ENCODE results near the gene ZNF76. TPM values are rescaled to one million over a fixed set of nuclear protein-coding genes. Genes with fewer than 3 reads are reported as not detected.

The ZNF76 gene
- total RNA-seq, 4 donors from 2014 or later, result 41.6 to 97.2 (median 55.5) TPM

- no peak for DNase-seq (ENCODE audit: low spot score in 2 of 2)
- 55 to 64% methylated on average over 10 of the region's 10 CpGs for WGBS, 2 donors
- Histone ChIP-seq H3K36me3 (peaks cover 0 to 78% (median 10%) of the 10 kb centered on the region in 3 donors), H3K9me3 (no peaks in the 10 kb centered on the region), H3K27ac (no peak overlapping the region), H3K4me3 (no peak overlapping the region), H3K4me1 (peaks cover 0 to 21% (median 7%) of the 10 kb centered on the region in 4 donors), H3K27me3 (no peaks in the 10 kb centered on the region)
- TF ChIP-seq EP300 (IDR thresholded peaks at IDR 0.05) (no peak), POLR2A (IDR thresholded peaks at IDR 0.05) (no peak)
- TF ChIP-seq, protein P1, sequence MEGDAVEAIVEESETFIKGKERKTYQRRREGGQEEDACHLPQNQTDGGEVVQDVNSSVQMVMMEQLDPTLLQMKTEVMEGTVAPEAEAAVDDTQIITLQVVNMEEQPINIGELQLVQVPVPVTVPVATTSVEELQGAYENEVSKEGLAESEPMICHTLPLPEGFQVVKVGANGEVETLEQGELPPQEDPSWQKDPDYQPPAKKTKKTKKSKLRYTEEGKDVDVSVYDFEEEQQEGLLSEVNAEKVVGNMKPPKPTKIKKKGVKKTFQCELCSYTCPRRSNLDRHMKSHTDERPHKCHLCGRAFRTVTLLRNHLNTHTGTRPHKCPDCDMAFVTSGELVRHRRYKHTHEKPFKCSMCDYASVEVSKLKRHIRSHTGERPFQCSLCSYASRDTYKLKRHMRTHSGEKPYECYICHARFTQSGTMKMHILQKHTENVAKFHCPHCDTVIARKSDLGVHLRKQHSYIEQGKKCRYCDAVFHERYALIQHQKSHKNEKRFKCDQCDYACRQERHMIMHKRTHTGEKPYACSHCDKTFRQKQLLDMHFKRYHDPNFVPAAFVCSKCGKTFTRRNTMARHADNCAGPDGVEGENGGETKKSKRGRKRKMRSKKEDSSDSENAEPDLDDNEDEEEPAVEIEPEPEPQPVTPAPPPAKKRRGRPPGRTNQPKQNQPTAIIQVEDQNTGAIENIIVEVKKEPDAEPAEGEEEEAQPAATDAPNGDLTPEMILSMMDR (IDR thresholded peaks at IDR 0.05), result peak; percentile 46 to 71 (median 52)
These were observed 34.9 kb downstream of the ZNF76 start for GRCh38 chr6:35294308-35294945.

- TF ChIP-seq POLR2A (IDR thresholded peaks at IDR 0.05) (no peak), EP300 (IDR thresholded peaks at IDR 0.05) (no peak)
- TF ChIP-seq, protein P1 (IDR thresholded peaks at IDR 0.05), result no peak
- Histone ChIP-seq H3K27me3 (no peaks in the 10 kb centered on the region), H3K4me3 (no peak overlapping the region), H3K36me3 (peaks cover 0 to 72% (median 5%) of the 10 kb centered on the region in 3 donors), H3K9me3 (no peaks in the 10 kb centered on the region), H3K4me1 (peaks cover 0 to 21% (median 7%) of the 10 kb centered on the region in 4 donors), H3K27ac (no peak overlapping the region)
- 85 to 89% methylated on average over 2 of the region's 2 CpGs for WGBS, 2 donors
- DNase-seq (ENCODE audit: low spot score in 2 of 2), result no peak
These were observed 35.5 kb downstream of the ZNF76 start for GRCh38 chr6:35295036-35295435.

DNA sequence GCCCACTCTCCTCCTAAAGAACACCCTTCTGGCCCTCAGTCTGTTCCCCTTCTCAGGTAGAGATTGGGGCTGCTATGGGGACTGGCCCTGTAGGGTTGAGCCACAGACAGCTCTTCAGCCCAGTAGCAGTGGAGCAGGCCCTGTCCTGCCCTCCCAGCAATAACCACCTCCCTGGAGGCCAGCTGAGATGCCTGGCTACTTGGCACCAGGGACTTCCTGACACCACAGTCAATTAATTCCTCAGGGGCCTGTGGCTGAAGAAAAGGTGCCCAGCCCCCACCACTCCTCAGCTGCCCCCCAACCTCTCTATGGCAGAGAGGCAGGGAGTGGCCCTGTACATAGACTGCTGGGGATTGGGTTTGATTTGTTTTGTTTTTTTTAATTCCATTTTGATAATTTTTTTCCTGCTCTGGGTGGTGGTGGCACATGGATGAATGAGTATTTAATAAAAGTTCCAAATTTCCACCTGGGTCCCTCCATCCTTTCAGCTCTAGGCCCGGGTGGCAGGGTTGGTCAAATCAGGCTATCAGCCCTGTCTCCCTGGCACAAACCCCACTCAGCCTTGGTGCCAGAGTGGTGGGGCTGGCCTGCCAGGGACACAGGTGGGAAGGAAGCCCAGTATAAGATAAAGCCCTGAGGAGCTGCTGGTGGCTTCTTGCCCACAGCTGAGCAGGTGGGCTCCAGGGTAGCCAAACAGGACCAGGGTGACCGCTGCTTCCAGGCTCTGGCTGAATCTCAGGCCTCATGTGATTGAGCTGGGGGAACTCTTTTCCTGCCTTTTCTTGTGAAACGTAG, 36.2 kb downstream of the ZNF76 start:
- Histone ChIP-seq H3K27ac (no peak overlapping the region), H3K36me3 (peaks cover 0 to 66% (median 5%) of the 10 kb centered on the region in 3 donors), H3K4me1 (peaks cover 0 to 21% (median 10%) of the 10 kb centered on the region in 4 donors), H3K9me3 (no peaks in the 10 kb centered on the region), H3K4me3 (no peak overlapping the region), H3K27me3 (no peaks in the 10 kb centered on the region)
- TF ChIP-seq EP300 (IDR thresholded peaks at IDR 0.05) (no peak), POLR2A (IDR thresholded peaks at IDR 0.05) (no peak)
- TF ChIP-seq, protein P1 (IDR thresholded peaks at IDR 0.05), result no peak
- 61 to 64% methylated on average over 3 of the region's 3 CpGs for whole genome bisulfite sequencing, 2 donors
- DNase-seq (ENCODE audit: low spot score in 2 of 2), result no peak

DNA sequence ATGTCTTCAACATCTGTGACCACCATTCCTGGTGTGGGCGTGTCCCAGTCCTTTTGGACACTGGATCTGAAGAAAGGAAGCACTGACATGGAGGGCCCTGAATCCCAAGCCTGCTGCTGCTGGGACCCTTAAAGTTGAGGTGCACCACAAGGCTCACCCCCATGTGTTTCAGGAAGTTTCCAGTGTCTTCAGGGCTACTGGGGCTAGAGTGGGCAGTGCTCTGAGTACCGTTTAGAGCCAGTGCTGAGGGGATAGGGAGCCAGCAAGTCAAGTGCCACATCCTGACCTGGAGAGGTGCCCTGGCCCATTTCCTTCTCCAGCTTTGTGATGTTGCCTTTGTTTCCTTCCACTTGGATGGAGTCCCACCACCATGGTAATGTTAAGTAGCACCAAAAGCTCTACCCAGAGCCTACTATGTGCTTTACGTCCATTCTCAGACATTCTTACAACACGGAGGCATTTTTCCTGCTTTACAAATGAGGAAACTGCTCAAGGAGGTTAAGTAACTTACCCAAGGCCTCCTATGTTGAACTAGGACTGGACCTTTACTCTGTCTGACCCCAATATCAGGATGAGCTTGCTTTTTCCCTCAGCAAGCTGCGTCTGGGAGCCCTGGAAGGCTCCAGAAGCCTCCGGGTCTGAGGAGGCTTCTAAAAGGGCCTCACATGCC, 37.5 kb downstream of the ZNF76 start:
- 47 to 48% methylated on average over 6 of the region's 6 CpGs for WGBS, 2 donors
- H3K27me3 ChIP-seq, result no peaks in the 10 kb centered on the region
- H3K4me1 ChIP-seq, result peaks cover 0 to 23% (median 11%) of the 10 kb centered on the region in 4 donors
- DNase-seq (ENCODE audit: low spot score in 2 of 2), result no peak
- TF ChIP-seq, protein P1 (IDR thresholded peaks at IDR 0.05), result no peak
- TF ChIP-seq EP300 (IDR thresholded peaks at IDR 0.05), result no peak
- no peak for TF ChIP-seq POLR2A (IDR thresholded peaks at IDR 0.05)
- peak overlapping the region in 3 of 4 donors; percentile 48 to 85 (median 67) for H3K27ac ChIP-seq
- H3K36me3 ChIP-seq, result peaks cover 0 to 52% (median 0%) of the 10 kb centered on the region in 3 donors
- peak overlapping the region in 1 of 4 donors; percentile 48 for H3K4me3 ChIP-seq
- no peaks in the 10 kb centered on the region for H3K9me3 ChIP-seq
